HG03159 (cell line): Measurements from ENCODE around the gene RNU1-2.
"Not testable (repeated sequence)": the region's sequence is repeated elsewhere in the genome, so short reads cannot be mapped to it uniquely, and the experiment has no call there.

ENCODE experiments used
- ATAC-seq: cut with Tn5 transposase; IDR thresholded peaks from one replicate; pipeline ENCODE4 v1.9.1; 2021; ENCODE audit warnings: mild to moderate bottlenecking, moderate library complexity; ENCODE audit not compliant: unreplicated experiment

The RNU1-2 gene

DNA sequence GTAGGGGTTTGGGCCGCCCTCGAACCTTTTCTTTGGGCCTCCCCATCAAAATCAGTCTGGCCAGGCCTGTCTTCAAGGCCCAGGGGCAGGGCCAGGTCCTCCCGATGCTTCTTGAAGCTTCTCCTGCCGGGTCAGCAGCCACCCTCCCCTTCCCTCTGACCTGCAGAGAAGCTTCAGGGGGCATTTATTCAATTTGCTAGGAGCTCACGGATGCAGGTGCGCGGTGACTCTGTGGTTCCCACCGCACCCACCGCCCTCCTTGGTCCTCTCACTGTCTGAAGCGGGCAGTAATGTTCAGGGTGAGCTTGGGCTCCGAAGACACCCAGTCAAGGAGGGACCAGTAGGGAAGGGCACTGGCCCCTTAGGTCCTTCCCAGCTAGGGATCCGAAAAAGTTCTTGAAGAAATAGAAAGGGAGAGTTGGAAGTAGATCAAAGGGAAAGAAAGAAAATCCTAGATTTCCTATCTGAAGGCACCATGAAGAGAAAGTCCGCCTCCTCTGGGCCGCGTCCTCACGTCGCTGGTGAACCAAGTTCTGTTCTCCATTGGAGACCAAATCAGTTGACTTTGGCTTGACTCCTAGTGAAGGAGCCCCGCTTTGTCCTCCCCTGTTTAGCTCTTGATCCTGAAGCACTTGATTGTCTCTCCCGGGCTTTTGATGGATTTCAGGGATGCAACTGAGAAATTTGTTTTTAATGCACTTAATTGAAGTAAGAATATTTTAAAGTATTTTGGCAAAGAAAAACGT is 8.7 kb upstream of the RNU1-2 start:
- no peak for ATAC-seq

DNA sequence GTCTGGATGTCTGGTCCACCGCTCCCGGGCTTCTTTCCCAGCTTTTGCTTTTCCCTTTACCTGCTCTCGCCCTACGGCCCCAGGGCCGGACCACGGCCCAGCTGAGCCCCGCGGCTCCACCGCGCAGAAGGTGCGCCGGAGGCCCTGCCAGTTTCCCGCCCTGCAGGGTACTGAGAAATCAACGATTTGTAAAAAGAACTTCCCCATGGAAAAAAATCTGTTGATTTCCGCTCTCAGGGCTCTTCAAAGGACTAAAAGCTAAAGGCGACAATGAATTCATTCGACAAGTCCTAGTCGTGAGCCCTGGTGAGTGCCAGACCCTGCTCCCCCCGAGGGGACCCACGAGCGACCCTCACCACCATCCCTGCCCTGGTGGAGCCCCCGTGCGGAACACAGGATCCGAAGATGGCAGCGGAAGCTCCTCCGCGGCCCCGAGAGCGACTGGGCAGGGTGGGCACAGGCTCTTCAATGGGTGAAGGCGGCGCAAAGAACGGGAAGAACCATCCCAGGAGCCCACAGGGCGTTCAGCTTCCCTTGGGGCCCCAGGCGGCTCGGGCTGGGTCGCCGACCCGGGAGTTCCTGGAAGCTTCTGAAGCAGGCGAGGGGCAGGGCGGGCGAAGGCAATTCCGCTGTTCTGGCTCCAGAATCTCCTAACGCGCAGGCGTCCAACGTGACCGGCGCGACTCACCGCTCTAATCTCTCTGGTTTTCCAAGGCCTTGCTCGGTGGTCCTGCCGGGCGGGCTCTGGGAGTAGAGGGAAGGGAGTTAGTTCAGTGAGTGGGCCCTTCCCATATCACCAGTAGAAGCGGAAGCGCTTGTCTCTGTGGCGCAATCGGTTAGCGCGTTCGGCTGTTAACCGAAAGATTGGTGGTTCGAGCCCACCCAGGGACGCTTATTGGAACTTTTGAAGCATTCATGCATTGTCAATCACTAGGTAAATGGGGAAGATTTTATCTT is 6.6 kb upstream of the RNU1-2 start:
- ATAC-seq, result no peak

DNA sequence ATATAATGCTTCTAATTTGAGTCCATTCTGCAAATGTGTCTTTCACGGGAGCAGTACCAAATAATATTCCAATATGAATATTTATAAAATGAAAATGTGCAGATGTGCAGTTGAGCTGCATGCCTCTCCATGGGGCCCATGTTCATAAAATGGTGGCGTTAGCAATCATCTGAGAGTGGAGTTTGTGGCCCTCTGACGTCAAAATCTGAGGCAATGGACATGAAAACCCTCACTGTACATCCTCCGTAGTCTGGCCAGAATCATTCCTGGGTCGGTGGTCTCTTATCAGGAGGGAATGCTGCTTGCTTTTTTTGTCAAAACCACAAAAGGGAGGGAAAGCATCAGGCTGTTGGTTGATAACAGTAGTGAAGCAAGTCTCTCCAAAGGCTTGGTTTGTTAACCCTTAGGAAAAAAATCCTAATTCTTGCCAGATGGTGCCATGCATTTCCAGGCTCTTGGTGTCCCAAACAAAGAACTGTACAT is 5.2 kb upstream of the RNU1-2 start:
- not testable (repeated sequence) for ATAC-seq

DNA sequence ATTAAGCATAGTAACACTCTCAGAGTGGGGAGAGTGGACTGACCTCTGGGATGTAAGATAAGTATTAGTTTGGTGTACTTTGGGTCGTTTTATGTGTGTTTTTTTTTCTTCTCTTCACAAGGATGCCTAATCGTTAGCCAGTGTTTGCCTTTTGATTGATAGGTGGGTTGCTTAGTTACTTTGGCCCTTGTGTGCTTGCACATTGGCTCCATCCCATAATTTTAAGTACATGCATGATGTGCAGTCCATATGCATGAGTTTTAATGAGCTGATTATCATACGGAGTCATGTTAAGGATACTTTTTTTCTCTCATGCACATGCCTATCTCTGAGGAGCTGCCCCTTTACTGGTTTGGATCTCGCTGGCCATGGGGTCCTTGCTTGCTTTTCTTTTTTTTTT is 4.7 kb upstream of the RNU1-2 start:
- not testable (repeated sequence) for ATAC-seq

DNA sequence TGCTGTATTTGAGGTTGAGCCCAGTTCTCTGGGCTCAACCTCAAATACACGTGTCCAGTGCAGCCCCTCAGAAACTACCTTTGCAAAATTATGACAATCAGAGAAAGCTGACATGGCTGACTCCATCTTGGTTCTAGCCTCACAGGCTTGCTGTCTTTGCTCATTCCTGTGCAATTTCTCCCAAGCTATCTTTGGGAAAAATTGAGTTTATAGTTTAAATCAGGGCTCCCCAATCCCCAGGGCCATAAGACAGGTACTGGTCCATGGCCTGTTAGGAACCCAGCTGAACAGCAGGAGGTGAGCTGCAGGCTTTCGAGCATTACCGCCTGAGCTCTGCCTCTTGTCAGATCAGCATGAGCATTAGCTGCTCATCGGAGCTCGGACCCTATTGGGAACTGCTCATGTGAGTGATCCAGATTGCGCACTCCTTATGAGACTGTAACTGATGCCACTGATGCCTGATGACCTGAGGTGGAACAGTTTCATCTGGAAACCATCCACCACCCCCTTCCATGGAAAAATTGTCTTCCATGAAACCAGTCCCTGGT is 2.7 kb upstream of the RNU1-2 start:
- ATAC-seq, result not testable (repeated sequence)

DNA sequence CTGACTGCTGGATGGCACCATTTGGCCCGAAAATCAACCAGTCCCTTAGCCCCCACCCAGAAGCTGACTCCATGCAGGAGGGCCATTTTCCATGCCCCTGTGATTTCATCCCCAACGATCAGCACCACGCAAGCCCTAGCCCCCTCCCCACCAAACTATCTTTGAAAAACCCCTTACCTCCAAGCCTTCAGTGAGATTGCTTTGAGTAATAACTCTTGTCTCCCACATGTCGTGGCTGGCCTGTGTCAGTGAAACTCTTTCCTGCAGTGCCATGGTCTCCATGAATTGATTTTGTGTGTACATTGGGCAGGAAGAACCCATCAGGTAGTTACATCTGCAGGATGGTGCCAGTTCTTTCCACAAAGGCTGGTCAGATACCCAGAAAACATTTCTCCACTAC is 2.0 kb upstream of the RNU1-2 start:
- not testable (repeated sequence) for ATAC-seq

DNA sequence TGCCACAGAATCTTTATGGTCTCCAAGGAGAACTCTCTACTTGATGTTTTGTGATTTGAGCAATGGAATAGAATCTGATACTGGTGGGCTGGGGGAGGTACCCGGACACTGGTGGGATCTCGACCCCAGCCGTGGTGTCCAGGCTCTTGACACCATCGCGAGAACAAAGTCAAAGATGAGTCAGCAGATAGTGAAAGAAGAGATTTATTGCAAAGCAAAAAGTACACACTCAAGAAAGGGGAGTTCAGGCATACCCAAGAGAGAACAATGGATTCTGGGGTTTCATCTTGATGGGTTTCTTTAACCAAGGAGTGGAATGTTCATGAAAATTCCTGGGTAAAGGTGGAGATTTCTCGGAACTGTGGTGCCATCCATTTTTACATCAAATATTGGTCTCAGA is 1.4 kb upstream of the RNU1-2 start:
- ATAC-seq, result not testable (repeated sequence)

DNA sequence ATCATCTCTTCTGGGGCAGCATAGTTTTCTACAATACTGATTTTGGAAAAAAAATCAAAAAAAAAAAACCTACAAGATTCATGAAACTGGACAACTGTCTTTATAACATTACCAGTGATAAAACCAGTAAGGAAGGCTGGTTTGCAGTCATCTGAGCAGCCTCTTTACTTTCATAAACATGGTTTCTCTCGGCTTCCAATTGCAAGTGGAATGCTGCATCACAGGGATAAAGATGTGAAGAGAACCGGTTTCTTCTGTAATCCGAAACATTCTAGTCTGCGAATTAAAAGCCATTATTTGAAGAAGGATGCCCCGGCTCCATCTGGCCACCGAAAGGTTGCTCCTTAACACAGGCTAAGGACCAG is 565 bp upstream of the RNU1-2 start:
- ATAC-seq, result not testable (repeated sequence)

DNA sequence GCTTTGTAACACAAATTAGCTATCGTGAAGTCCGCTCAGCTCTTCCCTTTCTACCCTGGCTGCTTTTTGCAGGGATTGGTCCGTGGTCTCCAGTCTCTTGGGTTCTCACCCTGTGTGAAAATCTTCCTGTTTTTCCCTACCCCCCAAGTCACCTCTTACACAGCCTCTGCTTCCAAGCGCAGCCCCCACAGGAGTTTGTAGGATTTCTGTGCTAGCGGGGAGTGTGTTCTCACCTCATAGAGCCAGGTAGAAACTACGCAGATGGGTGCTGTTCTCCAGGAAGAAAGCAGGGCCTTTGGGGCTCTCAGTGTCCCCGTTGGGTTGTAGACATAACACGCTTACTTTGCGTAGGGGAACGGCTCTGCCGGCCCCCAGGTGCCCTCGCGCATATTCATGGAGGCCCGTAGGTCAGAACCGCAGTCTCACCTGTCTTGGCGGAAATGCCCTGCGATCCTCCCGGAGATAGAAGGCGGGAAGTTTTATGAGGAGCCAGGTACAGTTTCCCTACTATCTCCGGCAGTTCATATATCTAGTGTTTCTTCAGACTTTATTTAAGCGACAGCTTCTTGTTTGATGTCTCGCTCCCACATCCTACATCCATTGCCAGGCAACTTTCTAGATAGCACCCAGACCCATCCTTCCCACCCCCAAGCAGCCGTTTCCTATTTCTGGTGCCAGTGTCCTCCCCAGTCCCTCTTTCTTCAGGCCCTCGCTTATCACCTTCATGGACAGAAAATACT is 706 bp downstream of the RNU1-2 start:
- not testable (repeated sequence) for ATAC-seq

DNA sequence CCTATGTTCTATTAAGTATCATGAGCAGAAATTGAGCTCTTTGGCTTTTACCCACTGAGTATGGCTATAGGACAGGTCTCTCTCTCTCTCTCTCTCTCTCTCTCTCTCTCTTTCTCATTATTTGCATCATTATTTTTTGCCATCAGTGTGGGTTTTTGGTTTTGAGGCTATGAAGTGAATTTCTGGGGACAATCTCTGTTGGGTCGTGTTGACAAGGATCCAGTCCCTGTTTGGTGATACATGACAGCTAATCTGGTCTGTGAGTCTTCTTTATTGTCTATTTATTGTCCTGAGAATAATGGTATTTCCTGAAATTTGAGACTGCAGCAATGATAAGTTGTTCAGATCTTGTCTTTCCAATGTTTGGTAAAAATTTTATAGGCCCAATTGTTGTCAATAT is 1.9 kb downstream of the RNU1-2 start:
- not testable (repeated sequence) for ATAC-seq

DNA sequence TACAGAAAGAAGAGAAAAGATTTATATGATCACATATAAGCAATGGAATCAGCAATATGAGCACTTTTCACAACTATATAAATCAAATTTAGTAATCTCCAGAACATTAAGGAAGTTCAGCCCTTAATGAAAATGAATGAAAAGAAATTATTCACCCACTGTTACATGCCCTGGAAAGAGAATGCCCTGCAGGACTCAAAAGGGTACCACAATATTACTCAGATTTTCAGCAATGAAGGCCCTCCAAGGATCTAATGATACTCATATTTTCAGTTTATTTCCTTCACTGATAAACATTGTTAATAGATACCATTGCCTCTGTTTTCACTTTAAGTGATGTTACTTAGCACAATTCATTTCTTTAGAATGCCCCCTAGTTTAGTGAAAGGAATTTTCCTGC is 2.5 kb downstream of the RNU1-2 start:
- not testable (repeated sequence) for ATAC-seq

DNA sequence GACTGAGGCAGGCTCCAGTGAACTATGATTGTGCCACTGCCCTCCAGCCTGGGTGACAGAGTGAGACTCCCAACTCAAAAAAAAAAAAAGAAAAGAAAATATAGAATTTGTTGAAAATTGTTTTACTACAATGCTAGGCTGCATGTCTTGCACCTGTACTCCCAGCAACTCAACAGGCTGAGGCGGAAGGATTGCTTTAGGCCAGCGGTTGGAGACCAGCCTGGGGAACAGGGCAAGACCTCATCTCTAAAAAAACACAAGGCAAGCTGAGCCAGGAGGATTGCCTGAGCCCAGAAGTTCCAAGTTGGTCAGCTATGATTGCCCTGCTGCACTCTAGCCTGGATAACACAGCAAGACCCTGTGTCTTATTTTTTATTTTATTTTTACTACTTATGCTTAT is 3.2 kb downstream of the RNU1-2 start:
- not testable (repeated sequence) for ATAC-seq

DNA sequence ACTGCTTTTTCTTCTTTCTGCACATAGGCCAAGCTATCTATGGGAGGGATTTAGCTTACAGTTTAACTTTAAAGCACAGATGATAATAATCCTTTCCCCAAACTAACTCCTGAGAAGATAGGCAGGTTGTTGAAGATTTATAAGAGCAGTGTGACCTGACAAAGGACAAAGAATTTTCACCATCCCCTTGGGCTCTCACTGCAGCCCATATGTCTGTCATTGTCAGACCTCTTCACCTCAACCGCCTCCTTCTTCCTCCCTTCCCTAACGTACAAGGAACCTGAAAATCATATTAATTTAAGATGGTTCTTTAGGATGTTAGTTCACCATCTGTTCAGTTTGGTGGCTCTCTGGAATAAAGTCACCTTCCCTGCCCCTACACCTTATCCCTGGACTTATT is 5.0 kb downstream of the RNU1-2 start:
- ATAC-seq, result no peak

DNA sequence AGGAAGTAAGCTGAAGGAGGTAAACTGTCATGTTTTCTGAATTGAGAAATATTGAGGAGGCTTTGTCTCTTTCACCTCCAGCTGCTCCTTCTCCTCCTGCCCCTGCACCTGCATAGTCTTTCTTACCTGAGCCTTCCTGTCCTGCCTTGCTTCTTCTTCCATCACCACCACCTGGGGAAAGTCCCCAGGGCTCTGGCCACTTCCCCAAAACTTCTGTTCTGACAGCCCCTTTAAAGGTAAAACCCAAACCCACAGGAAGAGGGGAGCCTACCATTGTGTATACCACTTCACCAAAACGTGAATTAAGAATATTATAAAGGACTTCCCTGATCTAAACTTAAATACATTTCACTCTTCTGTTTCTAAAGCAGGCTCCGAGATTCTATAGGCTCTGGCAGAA is 5.6 kb downstream of the RNU1-2 start:
- ATAC-seq, result not testable (repeated sequence)

DNA sequence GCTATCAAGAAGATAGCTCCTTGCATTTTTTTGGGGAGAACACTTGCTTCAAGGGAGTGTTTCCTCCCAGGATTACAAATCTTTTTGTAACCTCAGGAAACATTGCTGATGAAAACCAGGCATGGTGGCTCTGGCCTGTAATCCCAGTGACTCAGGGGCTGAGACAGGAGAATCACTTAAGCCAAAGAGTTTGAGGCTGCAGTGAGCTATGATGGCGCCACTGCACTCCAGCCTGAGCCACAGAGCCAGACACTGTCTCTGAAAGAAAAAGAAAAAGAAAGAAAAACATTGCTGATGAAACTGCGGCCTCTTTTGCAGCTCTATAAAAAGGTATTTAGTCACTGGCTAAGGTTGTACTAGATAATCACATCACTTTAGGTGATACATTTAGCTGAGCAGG is 7.3 kb downstream of the RNU1-2 start:
- no peak for ATAC-seq

DNA sequence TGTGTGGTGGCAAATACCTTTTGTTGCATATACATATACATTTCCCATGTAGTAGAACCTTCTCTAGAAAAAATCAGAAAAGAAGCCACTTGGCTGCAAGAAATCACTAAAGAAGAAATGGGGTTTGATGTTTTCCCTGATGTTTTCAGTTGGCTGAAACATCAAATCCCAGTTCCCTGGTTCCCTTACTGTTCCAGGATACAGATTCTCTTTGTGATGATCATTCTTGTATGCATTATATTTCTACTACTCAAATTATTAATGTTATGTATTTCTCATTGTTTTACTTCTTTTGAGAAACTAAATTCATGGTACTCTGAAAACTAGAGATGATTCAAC is 7.6 kb downstream of the RNU1-2 start:
- no peak for ATAC-seq

DNA sequence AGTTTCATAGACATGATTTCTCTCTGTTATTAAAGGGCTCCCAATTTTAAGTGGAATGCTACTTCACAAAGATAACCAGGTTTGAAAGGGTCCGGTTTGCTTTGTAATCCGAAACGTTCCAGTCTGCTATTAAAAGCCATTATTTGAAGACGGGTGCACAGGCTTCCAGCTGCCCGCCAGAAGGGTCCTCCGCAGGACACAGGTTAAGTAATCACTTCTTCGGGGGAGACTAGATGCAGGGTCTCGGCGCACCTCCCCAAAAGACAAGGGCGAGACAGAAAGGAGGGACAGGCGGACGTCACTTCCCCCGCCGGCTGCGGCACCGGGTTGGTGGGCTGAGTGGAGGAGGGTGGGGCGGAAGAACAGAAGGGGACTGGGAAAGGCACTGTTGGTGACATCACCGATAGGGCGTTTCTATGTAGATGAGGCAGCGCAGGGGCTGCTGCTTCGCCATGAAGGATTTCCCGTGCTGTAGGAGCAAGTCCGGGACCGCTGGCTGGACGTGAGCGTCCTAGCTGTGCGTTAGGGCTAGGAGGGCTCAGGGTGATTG is 8.9 kb downstream of the RNU1-2 start:
- peak; percentile 87 for ATAC-seq

DNA sequence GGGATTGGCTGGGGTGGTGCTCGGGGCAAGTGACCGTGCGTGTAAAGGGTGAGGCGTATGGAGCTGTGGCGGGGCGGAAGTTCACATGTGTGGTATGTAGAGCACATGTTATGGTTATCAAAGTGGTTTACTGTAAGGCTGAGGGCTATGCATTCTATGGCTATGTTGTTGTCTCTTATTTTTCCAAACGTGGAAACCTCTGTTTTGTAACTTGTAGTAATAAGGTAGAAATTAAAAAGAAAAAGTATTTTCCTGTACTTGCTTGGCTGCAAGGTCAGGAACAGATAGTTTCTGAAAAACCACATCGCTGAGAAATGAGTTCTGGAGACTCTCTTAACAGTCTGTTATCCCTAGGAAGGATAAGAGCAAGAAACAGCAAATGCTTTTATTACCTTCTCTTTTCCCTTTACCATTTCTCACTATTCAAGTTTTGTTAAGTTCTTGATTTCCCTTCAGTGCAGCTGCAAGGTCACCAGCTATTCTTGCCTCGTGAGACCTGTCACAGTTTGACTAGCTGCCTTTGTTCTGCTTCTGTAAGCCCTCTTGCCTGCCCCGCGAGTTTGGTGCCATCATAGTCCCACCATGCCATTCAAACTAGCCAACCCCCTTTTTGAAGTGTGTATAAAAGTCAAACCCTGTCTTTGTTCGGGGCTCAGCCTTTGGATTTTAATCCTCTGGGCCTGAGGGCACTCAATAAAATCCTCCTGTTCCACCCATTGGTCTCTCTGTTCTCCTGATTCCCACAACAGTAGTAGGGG is 9.5 kb downstream of the RNU1-2 start:
- peak; percentile 78 for ATAC-seq

DNA sequence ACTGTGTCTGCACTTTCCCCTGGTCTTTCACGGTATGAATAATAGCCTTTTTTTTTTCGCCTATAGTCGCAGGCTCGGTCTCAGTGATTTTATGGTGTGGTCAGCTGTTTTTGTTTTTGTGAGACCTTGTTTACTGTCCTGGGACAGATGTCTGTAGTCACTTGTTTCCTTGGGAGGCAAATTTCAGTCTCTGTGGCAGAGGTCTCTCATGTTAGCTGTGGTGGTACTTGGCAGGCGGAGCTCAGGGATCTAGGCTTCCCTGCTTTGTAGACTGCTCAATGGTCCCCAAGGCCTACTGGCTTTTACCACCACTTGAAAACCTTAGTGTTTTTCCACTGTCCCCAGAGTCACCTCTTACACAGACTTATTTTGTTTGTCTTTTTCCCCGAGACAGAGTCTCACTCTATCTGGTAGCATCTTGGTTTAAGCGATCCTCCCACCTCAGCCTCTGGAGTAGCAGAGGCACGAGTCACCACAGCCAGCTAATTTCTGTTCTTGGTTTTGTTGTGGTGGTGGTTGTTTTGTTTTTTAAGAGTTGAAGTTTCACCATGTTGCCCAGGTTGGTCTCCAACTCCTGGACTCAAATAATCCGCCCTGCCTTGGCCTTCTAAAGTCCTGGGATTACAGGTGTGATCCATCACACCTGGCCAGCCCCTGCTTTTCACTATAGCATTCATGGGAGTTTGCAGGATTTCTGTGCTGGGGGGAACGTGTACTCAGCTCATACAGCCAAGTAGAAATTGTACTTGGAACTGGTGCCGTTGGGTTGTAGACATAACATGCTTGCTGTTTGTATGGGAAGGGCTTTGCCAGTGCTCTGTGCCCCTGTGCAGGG is 10.3 kb downstream of the RNU1-2 start:
- no peak for ATAC-seq
